Activated gamma-delta T cell treated with anti-CD3 and anti-CD28 coated beads, Interleukin-2, amount 50 U/mL, for 16 hours (primary cell): ENCODE measurements around the gene XRCC6.
"Not testable (repeated sequence)": the region's sequence is repeated elsewhere in the genome, so short reads cannot be mapped to it uniquely, and the experiment has no call there.

Experiments used
- DNase-seq: peaks from one replicate; pipeline ENCODE4 v3.0.0-alpha.2; 2020; ENCODE audit warnings: low read depth

XRCC6 gene

DNA sequence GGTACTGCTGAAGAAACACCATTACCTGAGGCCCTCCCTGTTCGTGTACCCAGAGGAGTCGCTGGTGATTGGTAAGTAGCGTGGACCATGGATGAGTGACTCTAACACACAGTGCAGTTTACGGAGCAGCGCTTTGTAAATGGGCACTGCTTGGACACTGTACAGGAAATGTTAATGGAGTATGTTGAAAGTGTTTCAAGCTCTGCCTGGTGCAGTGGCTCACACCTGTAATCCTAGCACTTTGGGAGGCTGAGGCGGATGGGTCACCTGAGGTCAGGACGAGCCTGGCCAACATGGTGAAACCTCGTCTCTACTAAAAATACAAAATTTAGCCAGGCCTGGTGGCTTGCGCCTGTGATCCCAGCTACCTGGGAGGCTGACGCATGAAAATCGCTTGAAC is 29.7 kb downstream of the XRCC6 start:
- no peak for DNase-seq

DNA sequence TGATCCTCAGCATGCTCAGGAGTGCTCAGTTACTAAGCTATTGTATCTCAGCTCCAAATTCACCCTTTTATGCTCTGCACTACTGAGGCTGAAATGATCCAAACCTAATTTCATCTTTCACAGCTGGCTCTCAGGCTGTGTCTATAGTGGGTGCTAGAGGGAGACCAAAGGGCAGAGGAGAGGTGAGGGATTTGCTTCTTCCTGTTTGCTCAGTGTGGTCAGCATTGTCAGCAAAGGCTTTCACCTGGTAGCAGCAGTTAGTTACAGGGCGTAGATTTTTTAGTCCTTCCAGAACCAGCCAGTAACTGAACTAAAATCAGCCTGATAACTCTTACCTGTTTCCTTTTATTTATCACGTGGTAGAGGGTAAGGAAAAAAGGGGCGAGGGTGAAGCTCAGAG is 33.2 kb downstream of the XRCC6 start:
- DNase-seq: no peak

DNA sequence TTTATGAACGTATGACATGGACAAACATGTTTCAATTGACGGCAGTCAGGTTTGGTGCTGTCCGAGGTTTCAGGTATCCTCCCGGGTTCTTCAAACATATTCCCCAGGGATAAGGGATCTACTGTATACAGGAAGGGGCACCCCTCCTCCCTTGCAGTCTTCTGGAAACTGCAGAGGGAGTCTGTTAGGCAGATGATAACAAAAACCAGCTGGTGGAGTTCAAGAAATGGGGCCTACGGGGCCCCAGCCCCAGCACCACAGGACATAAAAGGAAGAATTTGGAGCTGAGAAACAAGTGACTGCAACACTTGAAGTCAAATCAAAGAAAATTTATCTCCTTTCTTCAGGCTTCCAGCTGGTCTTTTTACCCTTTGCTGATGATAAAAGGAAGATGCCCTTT is 35.5 kb downstream of the XRCC6 start:
- DNase-seq: no peak

DNA sequence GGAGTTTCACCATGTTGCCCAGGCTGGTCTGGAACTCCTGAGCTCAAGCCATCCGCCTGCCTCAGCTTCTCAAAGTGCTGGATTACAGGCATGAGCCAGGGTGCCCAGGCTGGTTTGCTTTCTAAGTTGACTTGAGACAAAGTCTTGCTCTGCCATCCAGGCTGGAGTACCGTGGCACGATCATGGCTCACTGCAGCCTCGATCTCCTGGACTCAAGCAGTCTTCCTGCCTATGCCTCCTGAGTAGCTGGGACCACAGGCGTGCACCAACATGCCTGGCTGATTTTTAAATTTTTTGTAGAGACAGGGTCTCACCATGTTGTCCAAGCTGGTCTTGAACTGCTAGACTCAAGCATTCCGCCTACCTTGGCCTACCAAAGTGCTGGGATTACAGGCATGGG is 36.6 kb downstream of the XRCC6 start:
- DNase-seq: no peak

DNA sequence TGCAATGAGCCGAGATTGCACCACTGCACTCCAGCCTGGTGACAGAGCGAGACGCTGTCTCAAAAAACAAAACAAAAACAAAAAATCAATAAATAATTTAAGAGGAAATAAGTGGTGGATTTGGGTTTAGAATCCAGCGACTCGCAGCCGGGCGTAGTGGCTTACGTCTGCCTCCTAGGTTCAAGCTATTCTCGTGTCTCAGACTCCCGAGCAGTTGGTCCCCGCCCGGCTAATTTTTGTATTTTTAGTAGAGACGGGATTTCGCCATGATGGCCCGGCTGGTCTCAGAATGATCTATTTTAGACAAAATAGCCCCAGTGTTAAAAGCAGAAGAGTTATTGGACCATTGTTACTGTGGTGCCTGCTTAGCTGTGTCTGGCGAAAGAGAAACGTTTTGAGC is 37.8 kb downstream of the XRCC6 start:
- DNase-seq: no peak

DNA sequence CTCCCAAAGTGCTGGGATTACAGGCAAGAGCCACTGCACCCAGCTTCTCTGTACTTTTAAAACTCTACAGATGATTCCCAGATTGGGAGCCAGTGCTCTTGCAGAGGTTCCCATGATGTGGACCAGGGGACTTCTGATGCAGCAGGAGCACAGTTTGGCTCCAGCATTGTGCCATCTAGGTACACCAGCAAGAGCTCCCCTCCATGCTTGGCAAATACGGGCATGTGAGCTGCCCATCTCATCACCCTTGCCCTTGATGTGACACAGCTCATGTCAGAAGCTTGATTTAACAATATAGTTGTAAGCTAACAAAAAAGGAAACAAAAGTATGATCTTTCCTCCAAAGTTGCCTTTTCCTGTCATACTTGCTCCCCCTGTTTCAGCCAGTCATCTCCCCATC is 38.8 kb downstream of the XRCC6 start:
- no peak for DNase-seq

DNA sequence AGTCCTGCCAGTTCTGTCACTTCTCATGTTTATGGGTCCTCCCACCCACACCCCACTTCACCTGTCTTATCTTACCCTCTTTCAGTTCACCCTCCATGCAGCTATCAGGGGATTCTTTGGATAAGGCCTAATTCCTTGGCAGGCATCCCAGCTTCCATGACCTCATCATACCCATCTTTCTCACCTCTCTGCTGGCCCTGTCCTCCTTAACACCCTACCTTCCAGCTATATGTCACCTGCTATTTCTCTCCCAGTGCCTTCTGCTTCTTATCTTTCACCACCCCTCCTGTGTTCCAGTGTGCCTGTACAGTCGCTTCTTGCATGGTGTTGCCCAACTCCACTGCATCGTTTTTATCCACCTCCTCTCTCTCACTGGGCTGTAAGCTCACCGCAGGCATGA is 39.3 kb downstream of the XRCC6 start:
- DNase-seq: no peak

DNA sequence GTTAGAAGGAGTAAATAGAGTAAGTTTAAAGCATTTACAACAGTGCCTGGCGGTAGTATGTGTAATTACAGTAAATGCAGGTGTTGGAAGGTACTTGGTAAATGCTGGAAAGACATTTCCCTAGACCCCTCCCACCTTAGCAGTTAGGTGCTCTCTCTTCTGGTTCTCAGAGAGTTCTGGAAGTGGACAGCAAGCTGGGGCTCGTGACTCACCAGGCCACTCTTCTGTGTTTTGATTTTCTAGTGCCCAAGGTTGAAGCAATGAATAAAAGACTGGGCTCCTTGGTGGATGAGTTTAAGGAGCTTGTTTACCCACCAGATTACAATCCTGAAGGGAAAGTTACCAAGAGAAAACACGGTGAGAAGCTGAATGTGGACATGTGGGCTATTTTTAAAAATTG is 40.0 kb downstream of the XRCC6 start:
- no peak for DNase-seq

DNA sequence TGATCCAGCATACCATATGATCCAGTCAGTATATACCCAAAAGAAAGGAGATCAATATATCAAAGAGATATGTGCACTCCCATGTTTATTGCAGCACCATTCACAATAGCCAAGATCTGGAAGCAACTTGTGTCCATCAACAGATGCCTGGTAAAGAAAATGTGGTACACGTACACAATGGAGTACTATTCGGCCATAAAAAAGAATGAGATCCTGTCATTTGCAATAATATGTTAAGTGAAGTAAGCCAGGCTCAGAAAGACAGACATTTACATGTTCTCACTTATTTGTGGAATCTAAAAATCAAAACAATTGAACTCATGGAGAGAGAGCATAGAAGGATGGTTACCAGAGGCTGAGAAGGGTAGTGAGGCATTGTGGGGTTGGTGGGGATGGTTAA is 40.6 kb downstream of the XRCC6 start:
- DNase-seq: no peak

DNA sequence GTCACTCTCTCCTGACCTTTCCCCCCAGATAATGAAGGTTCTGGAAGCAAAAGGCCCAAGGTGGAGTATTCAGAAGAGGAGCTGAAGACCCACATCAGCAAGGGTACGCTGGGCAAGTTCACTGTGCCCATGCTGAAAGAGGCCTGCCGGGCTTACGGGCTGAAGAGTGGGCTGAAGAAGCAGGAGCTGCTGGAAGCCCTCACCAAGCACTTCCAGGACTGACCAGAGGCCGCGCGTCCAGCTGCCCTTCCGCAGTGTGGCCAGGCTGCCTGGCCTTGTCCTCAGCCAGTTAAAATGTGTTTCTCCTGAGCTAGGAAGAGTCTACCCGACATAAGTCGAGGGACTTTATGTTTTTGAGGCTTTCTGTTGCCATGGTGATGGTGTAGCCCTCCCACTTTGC is 42.5 kb downstream of the XRCC6 start:
- DNase-seq: not testable (repeated sequence)

DNA sequence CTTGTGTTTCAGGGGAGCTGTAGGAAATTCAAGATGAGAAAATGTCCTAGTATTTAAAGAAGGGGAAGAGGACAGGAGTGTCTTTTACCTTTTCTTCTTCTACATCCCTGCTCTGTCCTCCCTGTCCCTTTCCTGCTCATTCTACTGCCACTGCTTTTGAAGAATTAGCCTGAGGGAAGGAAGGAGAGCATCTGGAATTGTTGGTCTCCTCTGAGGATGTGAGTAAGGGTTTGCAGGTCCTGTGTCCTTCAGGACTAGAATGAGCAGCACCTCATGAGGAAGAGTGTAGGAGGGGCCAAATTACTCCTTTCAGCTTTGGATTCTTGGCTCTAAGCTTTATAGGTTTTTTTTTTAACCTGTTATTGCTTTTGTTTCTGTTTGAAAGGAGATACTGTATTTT is 43.4 kb downstream of the XRCC6 start:
- no peak for DNase-seq

DNA sequence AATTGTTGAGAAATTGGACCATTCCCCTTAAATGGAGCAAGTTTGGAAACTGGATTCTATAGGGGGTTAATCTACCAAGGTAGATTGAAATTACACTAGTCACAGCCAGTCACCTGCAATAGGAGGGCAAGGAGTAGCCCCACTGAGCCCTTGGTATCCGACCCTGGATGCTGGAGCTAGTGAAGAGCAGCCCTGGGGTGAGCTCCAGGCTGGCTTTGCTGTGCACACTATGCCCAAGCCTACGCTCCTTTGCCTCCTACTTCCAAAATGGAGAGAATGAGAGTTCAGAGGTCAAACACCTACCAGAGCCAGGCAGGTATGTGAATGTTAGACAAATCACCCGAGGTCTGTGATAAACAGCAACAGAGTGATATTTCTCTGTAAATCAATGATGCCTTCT is 43.9 kb downstream of the XRCC6 start:
- no peak for DNase-seq

DNA sequence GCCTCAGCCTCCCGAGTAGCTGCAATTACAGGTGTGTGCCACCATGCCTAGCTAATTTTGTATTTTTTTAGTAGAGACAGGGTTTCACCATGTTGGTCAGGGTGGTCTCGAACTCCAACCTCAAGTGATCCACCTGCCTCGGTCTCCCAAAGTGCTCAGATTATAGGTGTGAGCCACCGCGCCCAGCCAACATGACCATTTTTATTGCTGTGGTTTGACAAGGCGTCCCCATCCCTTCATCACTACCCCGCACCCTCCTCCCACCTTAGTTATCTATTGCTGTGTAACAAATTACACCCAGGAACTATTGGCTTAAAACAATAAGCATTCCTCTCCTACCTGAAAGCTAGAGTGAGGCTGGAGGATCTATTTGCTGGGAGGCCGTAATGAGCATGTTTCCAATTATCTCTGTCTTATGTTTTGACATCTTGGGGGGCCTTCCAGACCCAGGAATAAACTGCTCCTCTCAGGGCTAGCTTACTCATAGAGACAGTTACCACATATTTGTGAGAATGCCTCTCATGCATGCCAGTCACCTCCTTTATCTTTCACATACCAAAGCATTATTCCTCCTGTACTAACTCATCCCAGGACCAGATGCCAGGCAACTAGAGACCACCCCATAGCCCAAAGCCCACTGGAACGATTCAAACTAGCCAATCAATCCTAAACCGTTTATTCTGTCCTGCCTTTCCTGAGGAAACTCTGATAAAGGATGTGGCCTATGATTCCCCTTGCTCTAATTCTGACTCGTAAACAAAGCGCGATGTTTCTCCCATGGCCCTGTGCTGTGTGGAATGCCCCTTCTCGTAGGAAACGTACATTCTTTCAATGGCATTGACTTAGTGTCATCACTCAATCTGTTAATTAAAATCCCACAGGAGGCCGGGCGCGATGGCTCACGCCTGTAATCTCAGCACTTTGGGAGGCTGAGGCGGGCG is 48.1 kb downstream of the XRCC6 start:
- DNase-seq: no peak

DNA sequence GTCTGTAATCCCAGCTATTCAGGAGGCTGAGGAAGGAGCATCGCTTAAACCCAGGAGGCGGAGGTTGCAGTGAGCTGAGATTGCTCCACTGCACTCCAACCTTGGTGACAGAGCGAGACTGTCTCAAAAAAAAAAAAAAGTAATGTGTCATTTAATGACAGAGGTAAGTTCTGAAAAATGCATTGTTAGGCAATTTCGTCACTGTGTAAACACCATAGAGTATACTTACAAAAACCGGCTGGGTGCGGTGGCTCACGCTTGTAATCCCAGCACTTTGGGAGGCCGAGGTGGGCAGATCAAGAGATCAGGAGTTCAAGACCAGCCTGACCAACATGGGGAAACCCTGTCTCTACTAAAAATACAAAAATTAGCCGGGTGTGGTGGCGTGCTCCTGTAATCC is 51.0 kb downstream of the XRCC6 start:
- not testable (repeated sequence) for DNase-seq

DNA sequence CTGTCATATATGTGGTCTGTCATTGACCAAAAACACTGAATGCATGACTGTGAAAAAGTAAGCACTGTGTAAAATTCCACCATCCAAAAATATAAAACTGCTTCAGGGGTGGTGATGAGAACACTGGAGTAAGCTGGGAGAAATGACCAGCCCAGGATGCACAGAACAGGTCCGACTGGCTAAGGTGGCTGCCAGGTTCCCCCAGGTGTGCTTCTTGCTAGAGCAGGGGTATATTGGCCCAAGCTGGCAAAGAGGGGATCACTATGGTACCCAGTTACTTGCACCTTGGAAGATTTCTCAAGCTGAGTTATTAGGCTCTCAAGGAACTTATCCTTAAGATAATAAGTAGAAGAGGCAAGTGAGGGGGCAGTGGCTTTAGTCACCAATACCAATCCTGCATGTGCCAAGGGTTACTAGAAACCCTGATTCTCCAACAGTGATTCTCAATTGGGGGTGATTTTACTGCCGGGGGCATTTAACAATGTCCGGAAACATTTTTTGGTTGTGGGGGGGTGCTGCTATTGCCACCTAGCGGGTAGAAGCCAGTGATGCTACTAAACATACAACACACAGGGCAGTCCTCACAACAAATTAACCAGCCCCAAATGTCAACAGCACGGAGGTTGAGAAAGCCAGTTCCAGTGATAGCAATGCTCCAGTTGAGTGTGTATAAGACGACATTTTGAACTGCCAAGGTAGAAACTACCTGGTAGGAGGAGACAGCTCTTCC is 51.9 kb downstream of the XRCC6 start:
- no peak for DNase-seq

DNA sequence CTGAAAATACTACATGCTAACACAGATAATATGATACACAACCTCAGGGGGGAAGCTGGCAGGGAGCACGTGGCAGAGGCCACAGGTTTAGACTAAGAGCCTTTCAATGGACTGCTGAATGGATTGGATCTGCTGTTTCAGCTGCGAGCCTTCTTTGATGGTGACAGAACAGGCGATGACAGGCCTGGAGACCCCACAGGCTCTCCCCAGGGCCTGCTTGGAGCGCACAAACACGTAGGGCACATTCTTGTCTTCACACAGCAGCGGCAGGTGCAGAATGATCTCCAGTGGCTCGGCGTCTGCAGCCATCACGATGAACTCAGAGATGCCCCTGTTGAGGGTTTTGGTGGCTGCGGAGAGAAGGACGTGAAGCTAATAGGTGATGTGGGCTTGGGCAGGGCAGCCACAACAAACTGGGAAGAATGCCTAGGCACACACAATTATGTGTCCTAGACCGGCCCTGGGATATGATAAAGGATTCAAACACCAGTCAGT is 53.8 kb downstream of the XRCC6 start:
- no peak for DNase-seq

DNA sequence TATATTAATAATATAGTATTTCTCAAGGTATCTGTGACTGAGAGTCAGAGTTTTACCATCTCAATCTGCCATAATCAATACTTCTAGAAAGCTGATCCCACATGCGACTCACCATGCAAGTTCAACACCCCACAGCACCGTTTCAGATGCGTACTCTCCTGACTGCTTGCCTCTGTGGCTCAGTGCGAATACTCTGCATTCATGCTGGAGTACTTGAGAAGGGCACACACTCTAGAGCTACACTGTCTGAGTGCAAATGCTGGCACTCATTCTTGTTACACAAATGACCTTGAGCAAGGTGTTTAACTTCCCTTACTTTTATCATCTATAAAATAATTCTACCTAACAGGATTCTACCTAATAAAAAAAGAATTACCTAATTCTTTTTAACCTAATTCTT is 55.0 kb downstream of the XRCC6 start:
- no peak for DNase-seq

DNA sequence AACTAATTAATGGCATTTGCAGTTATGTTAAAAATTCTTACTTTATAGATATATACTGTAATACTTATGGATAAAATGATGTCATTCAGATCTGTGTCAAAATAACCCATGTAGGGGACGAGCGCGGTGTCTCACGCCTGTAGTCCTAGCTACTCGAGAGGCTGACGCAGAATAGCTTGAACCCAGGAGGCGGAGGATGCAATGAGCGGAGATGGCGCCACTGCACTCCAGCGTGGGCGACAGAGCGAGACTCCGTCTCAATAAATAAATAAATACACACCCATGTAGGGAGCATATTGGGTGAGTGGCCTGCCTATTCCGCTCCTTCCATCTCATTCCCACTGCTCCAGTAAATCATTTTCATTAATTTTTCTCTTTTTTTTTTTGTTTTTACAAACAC is 60.5 kb downstream of the XRCC6 start:
- DNase-seq: no peak

DNA sequence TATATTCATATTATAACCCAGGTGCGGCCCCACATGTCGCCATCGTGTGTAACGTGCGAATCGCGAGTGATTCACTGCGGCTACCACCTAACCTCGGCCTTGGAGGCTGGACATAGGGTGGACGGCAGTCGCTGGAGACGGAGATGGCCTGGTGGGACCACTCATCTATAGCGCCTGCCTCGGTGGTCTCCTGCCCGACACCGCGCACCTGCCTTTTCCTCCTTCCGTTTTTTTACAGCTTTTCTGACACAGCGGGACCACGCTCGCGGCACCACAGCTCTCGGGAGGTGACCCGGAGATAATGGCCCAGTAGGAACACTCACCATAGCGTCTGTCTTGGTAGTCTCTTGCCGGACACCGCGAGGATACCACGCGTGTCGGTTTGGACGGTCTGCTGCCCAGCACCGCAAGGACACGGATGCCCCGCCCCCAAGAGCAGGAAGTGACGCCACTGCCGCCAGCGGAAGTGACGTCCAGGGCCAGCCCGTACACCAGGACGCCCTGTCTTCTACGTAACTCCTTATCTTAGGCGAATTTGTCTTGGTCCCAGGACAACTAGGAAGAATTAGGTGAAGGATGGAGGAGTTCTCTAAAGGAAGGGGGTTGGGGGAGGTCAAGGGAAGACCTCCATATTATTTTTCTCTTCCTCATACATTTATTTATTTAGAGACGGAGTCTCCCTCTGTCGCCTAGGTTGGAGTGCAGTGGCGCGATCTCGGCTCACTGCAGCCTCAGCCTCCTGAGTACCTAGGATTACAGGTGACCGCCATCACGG is 61.1 kb downstream of the XRCC6 start:
- DNase-seq: peak; percentile 67

DNA sequence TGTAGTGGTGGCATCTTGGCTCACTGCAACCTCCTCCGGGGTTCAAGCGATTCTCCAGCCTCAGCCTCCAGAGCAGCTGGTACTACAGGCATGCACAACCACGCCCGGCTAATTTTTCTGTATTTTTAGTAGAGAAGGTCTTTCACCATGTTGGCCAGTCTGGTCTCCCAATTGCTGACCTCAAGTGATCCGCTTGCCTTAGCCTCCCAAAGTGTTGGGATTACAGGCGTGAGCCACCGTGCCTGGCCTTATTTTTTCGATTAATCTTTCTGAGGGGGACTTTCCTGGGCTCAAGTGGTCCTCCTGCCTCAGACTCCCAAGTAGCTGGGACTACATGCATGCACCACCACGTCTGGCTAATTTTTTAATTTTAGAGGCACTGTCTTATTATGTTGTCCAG is 62.0 kb downstream of the XRCC6 start:
- no peak for DNase-seq

DNA sequence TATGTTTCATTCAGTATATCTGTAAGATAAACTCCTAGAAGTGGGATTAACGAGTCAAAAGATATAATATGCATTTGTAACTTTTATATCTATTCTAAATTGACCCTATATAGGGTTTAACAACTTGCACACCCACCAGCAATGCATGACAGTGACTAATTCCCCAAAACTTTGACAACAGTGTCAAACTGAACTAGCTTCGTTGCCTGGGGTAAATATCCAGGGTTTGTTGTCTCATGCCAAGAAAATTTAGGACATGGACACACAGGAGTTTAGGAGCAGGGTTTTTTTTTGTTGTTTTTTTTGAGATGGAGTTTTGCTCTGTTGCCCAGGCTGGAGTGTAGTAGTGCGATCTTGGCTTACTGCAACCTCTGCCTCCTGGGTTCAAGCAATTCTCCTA is 62.5 kb downstream of the XRCC6 start:
- DNase-seq: no peak

DNA sequence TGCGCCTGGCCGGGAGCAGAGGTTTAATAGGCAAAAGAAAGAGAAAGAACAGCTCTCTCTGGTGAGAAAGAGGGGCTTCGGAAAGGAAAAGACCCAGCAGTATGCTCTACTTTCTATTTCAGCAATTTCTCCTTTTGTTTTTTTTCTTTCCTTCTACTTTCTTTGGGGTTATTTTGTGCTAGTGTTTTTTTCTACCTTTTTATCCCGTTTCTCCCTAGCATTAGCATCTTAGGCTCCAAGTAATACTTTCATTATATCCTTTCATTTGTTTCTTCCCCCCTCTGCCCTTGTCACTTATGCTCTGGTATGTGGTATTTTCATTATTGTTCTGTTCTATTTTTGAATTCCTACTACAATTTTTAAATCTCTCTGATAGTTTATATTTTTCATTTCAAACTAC is 63.1 kb downstream of the XRCC6 start:
- no peak for DNase-seq

DNA sequence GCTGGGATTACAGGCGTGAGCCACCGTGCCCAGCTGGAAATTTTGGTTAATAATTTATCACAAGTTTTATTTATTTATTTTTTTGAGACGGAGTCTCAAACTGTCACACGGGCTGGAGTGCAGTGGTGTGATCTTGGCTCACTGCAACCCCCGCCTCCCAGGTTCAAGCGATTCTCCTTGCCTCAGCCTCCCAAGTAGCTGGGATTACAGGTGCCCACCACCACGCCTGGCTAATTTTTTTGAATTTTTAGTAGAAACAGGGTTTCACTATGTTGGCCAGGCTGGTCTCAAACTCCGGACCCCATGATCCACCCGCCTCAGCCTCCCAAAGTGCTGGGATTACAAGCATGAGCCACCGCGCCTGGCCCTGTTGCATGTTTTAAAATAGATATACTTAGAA is 65.8 kb downstream of the XRCC6 start:
- not testable (repeated sequence) for DNase-seq
